HCT116 (cell line): ENCODE data around the gene DPEP3. TPM values are rescaled to one million over a fixed set of nuclear protein-coding genes. Genes with fewer than 3 reads are reported as not detected.

Experiments
- ATAC-seq: fragments of 200-7000 bp; cut with Tn5 transposase; 2 replicates; pipeline ENCODE4 v1.9.1; 2020; ENCODE audit warnings: mild to moderate bottlenecking, moderate library complexity
- BruUV-seq: library from RNA; stranded (reverse); fragments of 400-500 nt; replicated peaks from 2 replicates; lab custom pipeline; 2021; lab: Mats Ljungman, UMichigan
- CTCF ChIA-PET: fragments of 300-600 bp; sonication (Branson Sonifier 250); formaldehyde crosslinking; loops from one replicate; lab custom pipeline; 2021; ENCODE audit warnings: antibody characterized with exemption; lab: Charles Lee
- POLR2A ChIA-PET: fragments of 300-600, 350-600 bp; sonication (Branson Sonifier 250); formaldehyde crosslinking; loops from one replicate; lab custom pipeline; 2021; ENCODE audit warnings: antibody characterized with exemption; lab: Charles Lee
- RAD21 ChIA-PET, 2 experiments: fragments of 300-600 bp; sonication (Branson Sonifier 250); formaldehyde crosslinking; loops; one replicate each; lab custom pipeline; 2023; ENCODE audit warnings: low total read pairs in 2 of 2; ENCODE audit not compliant: uncharacterized antibody in 2 of 2, unreplicated experiment in 2 of 2, low non-redundant PET in 1 of 2; lab: Charles Lee
- DNase-seq: peaks from one replicate; pipeline ENCODE4 v3.0.0-alpha.2; 2010; ENCODE audit warnings: low read depth, low spot score
- H2AFZ ChIP-seq: fragments of 200-600 bp; shearing (Covaris generic), sonication (generic); 2 replicates; pipeline ENCODE4 v1.6.1; 2017; ENCODE audit warnings: low read depth, mixed run types, mixed read lengths, antibody characterized with exemption, low read length; ENCODE audit not compliant: poor library complexity, severe bottlenecking
- H3K27ac ChIP-seq: 2 replicates; pipeline ENCODE4 v1.5.1; 2012; ENCODE audit warnings: low read depth, low read length
- H3K27me3 ChIP-seq: fragments of 200-600 bp; sonication (generic); 2 replicates; pipeline ENCODE4 v1.6.1; 2016; ENCODE audit warnings: mixed run types, low read length, mixed read lengths; ENCODE audit not compliant: insufficient read depth
- H3K36me3 ChIP-seq, 2 experiments: fragments of 200-500 bp in 1 of 2; fragments of 200-600 bp in 1 of 2; sonication (Bioruptor generic) in 1 of 2; sonication (generic) in 1 of 2; 2 replicates each; pipeline versions ENCODE4 v1.5.1 to v1.6.1; 2014 to 2016; ENCODE audit warnings: low read length in 2 of 2, inconsistent platforms in 1 of 2, mixed read lengths in 1 of 2, mixed run types in 1 of 2; ENCODE audit not compliant: insufficient read depth in 2 of 2, control insufficient read depth in 1 of 2
- H3K4me1 ChIP-seq, 2 experiments: fragments of 200-600 bp in 1 of 2; sonication (generic) in 1 of 2; 2 replicates each; pipeline versions ENCODE4 v1.5.1 to v1.6.1; 2012 to 2017; ENCODE audit warnings: low read length in 2 of 2, inconsistent platforms in 1 of 2, mild to moderate bottlenecking in 1 of 2, mixed read lengths in 1 of 2, mixed run types in 1 of 2, moderate library complexity in 1 of 2; ENCODE audit not compliant: insufficient read depth in 2 of 2, control insufficient read depth in 1 of 2
- H3K4me2 ChIP-seq: fragments of 200-600 bp; sonication (generic); 2 replicates; pipeline ENCODE4 v1.6.1; 2017; ENCODE audit warnings: mixed run types, low read length, mixed read lengths
- H3K4me3 ChIP-seq, 2 experiments: fragments of 200-600 bp in 1 of 2; sonication (generic) in 1 of 2; replicated peaks in 1 of 2; 2 replicates each; pipeline ENCODE4 v1.5.1; 2011 to 2016; ENCODE audit warnings: low read length in 2 of 2, control low read depth in 1 of 2, low read depth in 1 of 2, mild to moderate bottlenecking in 1 of 2, mixed read lengths in 1 of 2, mixed run types in 1 of 2
- H3K79me2 ChIP-seq: fragments of 200-600 bp; sonication (generic); 2 replicates; pipeline ENCODE4 v1.6.1; 2017; ENCODE audit warnings: mild to moderate bottlenecking, mixed run types, low read length, moderate library complexity, mixed read lengths; ENCODE audit not compliant: insufficient read depth
- H3K9ac ChIP-seq: fragments of 200-600 bp; sonication (generic); 2 replicates; pipeline ENCODE4 v1.6.1; 2016; ENCODE audit warnings: low read length, mixed read lengths
- H3K9me2 ChIP-seq: fragments of 200-600 bp; sonication (generic), shearing (Covaris generic); 2 replicates; pipeline ENCODE4 v1.6.1; 2017; ENCODE audit warnings: mixed run types, mild to moderate bottlenecking, moderate library complexity; ENCODE audit not compliant: insufficient read depth
- H3K9me3 ChIP-seq, 2 experiments: fragments of 200-500 bp in 1 of 2; fragments of 200-600 bp in 1 of 2; sonication (Bioruptor generic) in 1 of 2; sonication (generic) in 1 of 2; 2 replicates each; pipeline ENCODE4 v1.6.1; 2014 to 2017; ENCODE audit warnings: low read length in 2 of 2, mixed read lengths in 2 of 2, inconsistent platforms in 1 of 2, low read depth in 1 of 2, mild to moderate bottlenecking in 1 of 2, mixed run types in 1 of 2, moderate library complexity in 1 of 2; ENCODE audit not compliant: control insufficient read depth in 1 of 2, insufficient read depth in 1 of 2
- H4K20me1 ChIP-seq: fragments of 200-600 bp; sonication (generic), shearing (Covaris generic); 2 replicates; pipeline ENCODE4 v1.6.1; 2017; ENCODE audit warnings: mixed run types, mild to moderate bottlenecking, moderate library complexity; ENCODE audit not compliant: insufficient read depth
- CBX3 ChIP-seq: IDR thresholded peaks from 2 replicates; pipeline ENCODE4 v1.6.1; 2012; ENCODE audit warnings: low read depth
- CEBPB ChIP-seq: IDR thresholded peaks from 2 replicates; pipeline ENCODE4 v1.6.1; 2012; ENCODE audit warnings: low read depth
- CTCF ChIP-seq, 3 experiments: fragments of 200-600 bp in 1 of 3; sonication (generic) in 1 of 3; IDR thresholded peaks in 2 of 3; conservative IDR thresholded peaks in 1 of 3; 2 replicates each; pipeline ENCODE4 v1.5.1; 2012 to 2017; ENCODE audit warnings: low read depth in 2 of 3, low read length in 2 of 3, antibody characterized with exemption in 1 of 3, borderline replicate concordance in 1 of 3, control low read depth in 1 of 3, mild to moderate bottlenecking in 1 of 3, mixed read lengths in 1 of 3, mixed run types in 1 of 3, moderate library complexity in 1 of 3; ENCODE audit not compliant: insufficient read depth in 1 of 3
- ELF1 ChIP-seq: IDR thresholded peaks from 2 replicates; pipeline ENCODE4 v1.6.1; 2012; ENCODE audit warnings: low read depth, borderline replicate concordance
- POLR2A ChIP-seq: IDR thresholded peaks from 2 replicates; pipeline ENCODE4 v1.7.0; 2011; ENCODE audit warnings: borderline replicate concordance; ENCODE audit not compliant: insufficient read depth, insufficient read length; ENCODE audit errors: extremely low read depth
- POLR2AphosphoS5 ChIP-seq: IDR thresholded peaks from 2 replicates; pipeline ENCODE4 v1.6.1; 2011; ENCODE audit warnings: mild to moderate bottlenecking, low read depth, low read length, moderate library complexity
- SIN3A ChIP-seq: IDR thresholded peaks from 2 replicates; pipeline ENCODE4 v1.6.1; 2012; ENCODE audit warnings: low read depth
- ZFX ChIP-seq: fragments of 450-650 bp; IDR thresholded peaks from 2 replicates; pipeline ENCODE4 v1.6.1; 2017
- intact Hi-C: fragments of 100-400 bp; cut with micrococcal nuclease; formaldehyde crosslinking; loops from 2 replicates; pipeline ENCODE4 v1.10.0; 2022
- total RNA-seq: library from RNA; stranded (reverse); gene quantifications from one replicate; pipeline ENCODE4 v1.2.1, GENCODE V29; 2021; ENCODE audit not compliant: unreplicated experiment

DPEP3 gene
- total RNA-seq, 1 experiment from 2014 or later = not detected

GRCh38 chr16:67930678-67931211 lies 49.6 kb downstream of the DPEP3 start:
- no peak for ATAC-seq
- peaks cover 0 to 16% of the 10 kb centered on the region in 2 experiments; a peak in 3 of 4 replicates for H3K4me1 ChIP-seq
- H4K20me1 ChIP-seq = no peaks in the 10 kb centered on the region
- no peaks in the 10 kb centered on the region for H3K9me2 ChIP-seq
- intact Hi-C loops = loop anchor here (10.0 kb wide), 1 partner anchor 406 kb away; the partner anchor contains the start of gene RIPOR1
- RAD21 ChIA-PET = interaction anchor here in 1 of 2 experiments (0.6 kb wide), 1 partner anchor 410 kb away, joined by 9 read pairs; no protein-coding TSS in a partner anchor
- H3K9ac ChIP-seq = no peak overlapping the region
- TF ChIP-seq CBX3 = no peak
- TF ChIP-seq POLR2A = no peak
- no peak for TF ChIP-seq SIN3A
- TF ChIP-seq ZFX = no peak
- no peak for TF ChIP-seq ELF1
- no peak for TF ChIP-seq POLR2AphosphoS5
- TF ChIP-seq CEBPB = no peak
- TF ChIP-seq CTCF (IDR thresholded peaks at IDR 0.05 in 2 of 3, conservative IDR thresholded peaks at IDR 0.05 in 1 of 3; ENCODE audit: borderline replicate concordance in 1 of 3, insufficient read depth in 1 of 3, low read depth in 2 of 3, low read length in 2 of 3) = no peak
- TF ChIP-seq, all 23 proteins: peak for 0
- peaks cover 0 to 8% of the 10 kb centered on the region in 2 experiments; a peak in 2 of 4 replicates for H3K36me3 ChIP-seq
- no peak for DNase-seq
- CTCF ChIA-PET = interaction anchor here (1.0 kb wide), 1 partner anchor 47 kb away, joined by 4 read pairs; no protein-coding TSS in a partner anchor
- H2AFZ ChIP-seq = no peak overlapping the region
- H3K4me3 ChIP-seq = no peak overlapping the region
- POLR2A ChIA-PET = no interaction called here
- BruUV-seq = no TSS peak
- peaks cover 19% of the 10 kb centered on the region for H3K79me2 ChIP-seq
- no peaks in the 10 kb centered on the region for H3K27me3 ChIP-seq
- no peak overlapping the region for H3K4me2 ChIP-seq
- H3K9me3 ChIP-seq = no peaks in the 10 kb centered on the region
- H3K27ac ChIP-seq = no peak overlapping the region
